ENCODE data around the gene CNTFR.
A peak's percentile ranks its signal among the peaks of the same experiment; 100 is the strongest.
"Not testable (repeated sequence)": the region's sequence is repeated elsewhere in the genome, so short reads cannot be mapped to it uniquely, and the experiment has no call there.

CNTFR gene

DNA sequence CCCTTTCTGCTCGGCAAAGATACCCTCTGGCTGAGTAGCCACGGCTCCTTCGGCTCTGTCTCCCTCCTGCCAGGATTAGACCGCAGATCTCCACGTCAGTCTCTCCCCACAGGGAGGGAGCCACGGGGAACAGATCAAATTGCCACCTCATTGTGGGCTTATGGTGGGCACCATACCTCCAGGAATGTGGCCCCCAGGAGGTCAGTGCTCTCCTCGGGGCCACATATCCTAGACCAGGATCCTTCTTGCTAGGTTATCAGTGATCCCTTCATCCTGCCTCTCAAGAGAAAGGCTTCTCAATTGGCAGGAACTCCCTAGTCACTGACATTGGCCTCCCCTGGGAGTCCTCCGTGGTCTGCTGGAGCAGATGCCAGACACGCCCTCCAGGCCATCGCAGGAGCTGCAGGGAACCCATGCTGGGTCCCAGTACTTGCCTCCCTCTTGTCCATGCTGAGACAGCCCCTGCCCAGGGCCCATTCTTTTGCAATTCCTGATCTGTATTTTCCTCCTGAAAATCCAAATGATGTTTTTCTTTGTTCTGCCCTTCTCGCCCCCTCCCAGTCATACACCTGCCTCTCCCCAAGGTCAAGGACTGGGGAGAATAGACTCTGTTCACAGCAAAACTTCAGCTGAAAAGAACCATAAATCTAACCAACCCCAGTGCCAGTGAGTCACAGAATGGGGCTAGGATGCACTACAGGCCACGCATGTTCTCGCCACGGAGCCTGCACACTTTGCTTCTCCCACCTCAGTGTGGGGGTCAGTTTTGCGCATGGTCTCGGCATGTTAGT, 35.1 kb downstream of the CNTFR start:
- DNase-seq, result no peak

DNA sequence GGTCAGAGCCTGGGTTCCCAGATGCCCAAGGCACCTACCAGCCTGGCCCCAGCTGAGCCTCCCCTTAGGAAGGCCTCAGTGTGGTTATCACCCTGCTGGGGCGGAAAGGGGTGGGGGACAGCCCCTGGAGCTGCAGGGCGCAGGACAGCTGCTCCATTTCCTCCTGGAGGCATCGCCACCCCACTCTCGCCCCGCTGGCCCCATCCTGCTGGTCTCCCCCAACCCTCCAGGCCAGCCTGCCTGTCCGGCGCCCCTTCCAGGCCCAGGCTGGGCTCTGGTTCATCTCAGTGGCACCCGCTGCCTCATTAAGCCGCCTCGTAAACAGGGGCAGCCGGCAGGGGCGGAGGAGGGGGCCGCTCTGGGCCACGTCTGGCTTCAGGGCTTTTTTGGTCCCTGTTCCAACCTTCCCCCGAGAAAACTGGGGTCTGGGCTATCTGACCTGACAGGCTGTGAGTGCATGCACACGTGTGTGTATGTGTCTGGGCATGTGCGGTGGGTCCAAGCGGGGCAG, 36.0 kb downstream of the CNTFR start:
- no peak for DNase-seq

DNA sequence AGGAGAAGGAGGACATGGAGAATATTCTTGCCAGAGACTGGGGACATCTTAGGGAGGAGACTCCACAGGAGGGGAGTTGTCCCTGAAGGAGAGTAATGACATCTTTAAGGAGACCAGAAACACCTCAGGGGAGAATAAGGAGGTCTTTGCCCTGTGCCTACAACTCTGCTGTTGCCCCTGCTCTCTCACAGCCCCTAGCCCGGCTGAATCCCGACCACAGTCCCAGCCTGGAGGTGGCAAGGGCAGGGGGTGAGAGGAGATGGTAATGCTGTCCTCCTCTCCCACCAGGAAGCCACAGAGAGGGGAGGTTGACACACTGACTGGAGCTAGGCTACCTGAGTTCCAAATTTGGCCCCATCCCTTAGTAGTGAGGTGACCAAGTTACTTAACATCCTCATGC, 36.5 kb downstream of the CNTFR start:
- DNase-seq, result no peak

DNA sequence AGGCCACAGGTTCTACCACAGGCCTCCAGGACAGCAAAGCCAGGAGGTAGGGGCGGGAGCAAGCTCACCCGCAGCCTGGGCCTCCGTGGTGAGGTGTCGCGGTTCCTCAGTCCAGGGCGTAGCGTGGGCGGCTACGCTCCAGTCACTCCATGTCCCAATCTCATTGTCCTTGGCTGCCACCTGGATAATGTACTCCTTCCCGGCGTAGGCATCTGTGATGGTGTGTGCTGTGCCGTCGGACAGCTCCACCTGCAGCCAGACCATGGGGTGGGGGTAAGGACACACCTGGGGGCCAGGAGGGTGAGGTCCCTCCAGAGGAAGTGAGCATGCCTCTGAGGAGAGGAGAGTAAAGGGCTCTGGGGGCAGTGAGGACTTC, 36.9 kb downstream of the CNTFR start:
- DNase-seq, result no peak

DNA sequence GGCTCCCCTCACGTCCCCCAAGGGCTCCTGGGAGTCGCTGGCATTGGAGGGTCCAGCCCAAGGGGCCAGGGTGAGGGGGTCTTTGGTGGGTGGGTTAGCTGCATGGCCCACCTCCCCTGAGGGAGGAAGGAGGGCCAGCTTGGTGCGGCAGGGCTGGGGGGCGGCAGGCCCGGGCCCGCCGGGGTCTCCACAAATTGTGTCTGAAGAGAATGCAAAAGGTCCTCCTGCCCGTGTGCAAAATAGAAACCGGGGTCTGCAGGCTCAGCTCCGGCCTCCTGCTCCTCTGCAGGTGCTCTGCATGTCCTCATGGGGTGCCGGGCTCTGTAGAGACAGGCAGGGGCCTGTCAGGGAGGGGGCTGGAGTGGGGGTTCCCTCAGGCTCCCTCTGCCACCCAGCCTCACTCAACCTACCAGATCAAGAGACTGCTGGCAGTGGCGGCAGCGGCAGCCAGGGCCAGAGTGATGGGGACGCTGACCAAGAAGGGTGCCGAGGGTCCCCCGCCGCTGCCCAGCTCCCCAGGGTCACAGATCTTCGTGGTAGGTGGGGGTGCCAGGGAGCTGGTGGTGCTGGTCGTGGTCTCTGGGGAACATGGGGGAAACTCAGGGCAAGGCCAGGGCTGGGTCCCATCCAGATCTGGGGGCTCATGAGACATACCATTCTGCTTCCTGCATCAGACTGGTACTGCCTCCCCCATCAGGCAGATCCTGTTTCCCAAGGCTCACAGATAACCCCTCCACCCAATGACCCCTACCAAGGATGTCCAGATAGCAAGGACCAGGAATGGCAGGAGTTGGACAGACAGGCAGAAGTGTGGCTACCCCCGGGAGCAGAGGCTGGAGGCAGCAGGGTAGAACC, 37.5 kb downstream of the CNTFR start:
- DNase-seq, result no peak

DNA sequence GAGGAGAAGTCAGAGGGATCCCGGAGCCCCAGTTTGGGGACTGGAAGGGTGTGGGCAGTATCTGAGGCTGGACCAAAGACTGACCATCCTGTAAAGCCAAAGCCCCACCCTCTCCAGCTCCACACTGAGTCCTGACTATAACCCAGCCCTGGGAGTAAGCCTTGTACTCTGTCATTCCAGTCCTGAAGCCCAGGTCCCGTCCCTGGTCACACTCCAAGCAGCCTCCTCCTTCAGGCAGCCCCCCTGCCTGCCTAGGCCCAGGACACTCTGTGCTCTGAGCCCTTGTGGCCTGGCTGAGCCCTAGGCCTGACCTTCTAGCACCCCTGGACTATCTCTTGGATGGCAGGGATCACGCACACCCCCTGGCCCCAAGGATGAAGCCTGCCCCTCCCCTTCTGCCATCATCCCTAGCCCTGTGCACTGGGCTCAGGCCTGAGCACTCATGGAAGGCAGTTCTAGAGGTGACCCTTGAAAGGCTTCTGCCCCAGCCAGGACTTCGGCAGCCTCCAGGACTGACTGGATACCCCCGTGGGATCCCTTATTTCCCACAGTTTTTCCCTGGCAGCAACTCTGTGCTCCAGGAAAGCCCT, 38.7 kb downstream of the CNTFR start:
- no peak for DNase-seq

DNA sequence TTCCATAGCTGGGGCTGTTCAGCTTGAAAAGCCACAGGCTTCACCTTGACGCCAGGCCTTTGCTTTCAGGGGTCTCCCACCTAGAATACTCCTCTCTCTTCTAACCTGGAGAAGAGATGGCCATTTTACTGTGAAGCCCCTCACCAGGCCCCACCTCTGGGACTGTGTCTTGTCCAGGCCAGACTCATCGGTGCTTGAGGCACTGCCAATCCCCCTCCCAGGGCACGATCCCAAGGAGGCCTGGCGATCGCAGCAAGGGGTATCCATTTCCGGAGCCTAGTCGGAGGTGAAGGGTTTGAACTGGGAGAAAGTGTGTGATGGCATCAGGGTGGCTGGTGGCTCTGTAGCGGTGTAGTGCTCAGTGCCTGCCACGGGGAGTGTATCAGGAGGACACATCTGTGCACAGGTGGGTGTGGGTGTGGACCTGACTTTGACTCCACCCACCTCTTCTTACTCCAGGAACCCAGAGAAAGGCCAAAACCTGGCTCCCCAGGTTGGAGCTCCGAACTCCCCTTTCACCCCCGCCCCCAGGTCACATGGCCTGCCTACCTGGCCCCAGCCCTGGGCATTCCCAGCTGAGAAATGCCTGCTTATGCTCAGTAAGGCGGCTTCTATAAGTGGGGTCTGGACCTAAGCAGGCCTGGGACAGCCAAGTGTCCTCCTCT, 39.4 kb downstream of the CNTFR start:
- no peak for DNase-seq

DNA sequence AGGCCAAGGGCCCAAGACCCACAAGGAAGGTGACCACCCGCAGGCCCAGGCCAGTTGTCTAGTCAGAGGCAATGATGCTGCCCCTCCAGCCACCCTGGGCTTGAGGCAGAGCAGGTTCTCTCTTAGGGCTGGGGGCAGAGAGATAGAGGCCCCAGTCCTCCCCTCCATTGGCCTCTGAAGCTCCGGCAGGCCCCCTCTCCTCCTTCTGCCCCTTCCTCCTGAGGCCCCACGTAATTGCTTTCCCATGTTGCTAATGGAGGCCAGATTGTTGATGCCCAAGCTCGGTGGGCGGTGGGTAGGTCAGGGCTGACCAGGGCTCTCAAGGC, 40.2 kb downstream of the CNTFR start:
- no peak for DNase-seq

DNA sequence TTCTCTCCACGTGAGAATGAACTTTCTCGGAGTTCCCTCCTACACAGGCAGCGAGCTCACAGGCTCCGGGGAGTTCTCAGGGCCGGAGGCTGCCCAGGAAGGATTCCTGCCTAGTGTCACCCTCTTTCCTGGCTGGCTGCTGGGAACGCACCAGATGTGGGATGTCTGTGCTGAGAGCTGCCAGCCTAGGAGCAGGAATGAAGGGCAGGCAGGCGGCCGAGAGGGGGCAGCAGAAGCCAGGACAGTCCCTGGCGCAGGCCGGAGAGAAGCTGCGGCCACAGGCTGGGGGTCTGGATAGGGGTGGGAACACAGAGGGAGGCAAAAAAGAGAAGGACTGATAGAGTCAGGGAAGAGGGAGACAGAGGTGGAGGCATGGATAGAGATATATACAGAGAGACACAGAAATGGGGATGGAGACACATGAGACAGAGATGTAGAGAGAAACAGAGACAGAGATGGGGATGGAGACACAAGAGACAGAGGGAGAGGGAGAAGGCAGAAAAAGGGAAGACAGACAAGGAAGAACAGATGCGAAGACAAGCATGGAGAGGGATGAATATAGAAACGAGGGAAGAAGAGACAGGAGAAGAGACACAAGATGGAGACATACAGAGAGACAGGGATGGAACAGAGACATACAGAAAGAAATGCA, 41.4 kb downstream of the CNTFR start:
- no peak for DNase-seq

DNA sequence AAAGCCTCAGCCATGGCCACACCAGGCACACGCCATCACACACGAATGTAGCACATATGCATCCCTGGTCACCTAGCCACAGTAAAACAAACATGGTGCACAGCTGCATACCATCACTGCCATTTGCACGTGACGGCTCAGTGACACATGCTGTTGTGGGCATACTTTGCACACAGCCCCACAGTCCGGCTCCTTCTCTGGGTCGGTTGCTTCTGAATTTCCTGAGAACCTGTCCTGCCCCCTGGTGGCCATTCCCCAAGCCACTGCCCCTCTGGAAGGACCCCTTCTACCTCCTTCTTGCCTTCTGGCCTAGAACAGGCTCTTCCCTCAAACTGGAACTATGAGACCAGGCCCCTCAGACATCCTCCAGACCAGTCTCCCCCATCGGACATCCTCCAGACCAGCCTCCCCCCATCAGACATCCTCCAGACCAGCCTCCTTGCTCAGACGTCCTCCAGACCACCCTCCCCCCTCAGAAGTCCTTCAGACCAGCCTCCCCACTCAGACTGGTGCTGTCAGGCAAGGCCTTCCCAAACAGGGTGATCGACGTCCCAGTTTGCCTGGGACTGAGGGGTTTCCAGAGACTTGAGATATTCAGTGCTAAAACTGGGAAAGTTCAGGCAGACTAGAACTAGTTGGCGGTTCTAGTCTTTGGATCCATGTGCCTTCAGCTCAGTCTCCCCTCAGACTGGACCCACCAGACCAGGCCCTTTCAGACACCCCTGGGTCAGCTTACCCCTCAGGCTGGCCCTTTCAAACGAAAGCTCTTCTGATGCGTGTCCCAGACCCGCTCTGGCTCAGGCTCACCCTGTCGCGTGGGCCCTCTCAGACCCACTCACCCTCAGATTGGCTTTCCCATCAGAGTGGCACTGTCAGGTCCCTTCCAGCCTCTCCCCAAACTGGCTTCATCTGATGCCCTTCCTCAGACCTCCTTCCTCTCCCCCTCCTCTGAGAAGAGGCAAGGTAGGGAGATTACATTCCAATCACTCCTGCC, 42.4 kb downstream of the CNTFR start:
- DNase-seq, result peak; percentile 8 to 37

DNA sequence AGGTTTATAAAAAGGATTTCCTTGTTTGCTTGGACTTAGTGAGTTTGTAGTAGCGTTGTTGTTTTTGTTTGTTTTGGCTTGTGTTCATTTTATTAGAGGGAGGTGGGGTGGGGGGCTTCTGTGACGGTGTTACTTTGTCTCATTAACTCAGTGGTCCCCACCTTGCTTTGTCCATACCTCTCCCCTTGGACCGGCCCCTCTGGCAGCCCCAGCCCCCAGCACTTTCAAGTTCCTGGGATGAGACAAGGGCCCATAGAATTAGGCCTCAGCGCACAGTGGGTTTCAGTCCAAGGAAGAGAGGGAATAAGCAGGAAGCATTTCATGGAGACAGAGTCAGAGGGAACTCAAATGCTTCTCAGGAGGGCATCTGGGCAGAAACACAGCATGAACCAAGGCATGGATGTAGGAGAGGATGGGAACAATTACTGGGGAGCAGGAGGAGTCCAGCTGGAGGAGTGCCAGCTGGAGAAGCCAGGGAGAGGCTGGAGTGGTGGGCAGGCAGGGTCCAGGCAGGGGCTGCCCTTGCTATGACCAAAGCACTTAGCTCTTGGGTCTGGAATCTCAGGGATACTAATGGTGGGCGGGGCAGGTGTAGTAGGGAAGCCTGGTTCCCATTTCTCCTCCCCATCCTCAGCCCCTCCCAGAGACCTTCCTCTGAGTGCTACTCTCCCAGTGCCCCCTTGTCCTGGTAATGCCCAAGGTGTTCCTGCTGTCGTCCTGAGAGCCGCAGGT, 43.3 kb downstream of the CNTFR start:
- no peak for DNase-seq

DNA sequence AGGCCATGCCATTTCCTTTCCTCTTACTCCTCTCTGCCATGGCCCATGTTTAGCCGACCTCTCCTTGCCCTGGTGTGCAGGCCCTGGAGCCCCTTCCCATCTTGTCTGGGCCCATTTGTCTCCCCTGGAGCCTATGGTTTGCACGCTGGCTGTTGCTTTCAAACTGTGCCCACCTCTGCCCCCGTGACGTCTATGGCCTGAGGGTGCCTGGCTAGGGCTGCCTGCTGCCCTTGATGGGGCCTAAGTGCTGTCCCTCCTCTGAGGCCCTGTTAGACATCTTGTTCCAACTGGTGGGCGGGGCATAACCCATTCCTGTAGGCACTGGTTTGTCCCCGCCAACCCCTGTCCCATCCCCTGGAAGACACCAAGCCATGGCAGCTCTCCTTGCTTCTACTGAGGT, 44.0 kb downstream of the CNTFR start:
- DNase-seq, result no peak

DNA sequence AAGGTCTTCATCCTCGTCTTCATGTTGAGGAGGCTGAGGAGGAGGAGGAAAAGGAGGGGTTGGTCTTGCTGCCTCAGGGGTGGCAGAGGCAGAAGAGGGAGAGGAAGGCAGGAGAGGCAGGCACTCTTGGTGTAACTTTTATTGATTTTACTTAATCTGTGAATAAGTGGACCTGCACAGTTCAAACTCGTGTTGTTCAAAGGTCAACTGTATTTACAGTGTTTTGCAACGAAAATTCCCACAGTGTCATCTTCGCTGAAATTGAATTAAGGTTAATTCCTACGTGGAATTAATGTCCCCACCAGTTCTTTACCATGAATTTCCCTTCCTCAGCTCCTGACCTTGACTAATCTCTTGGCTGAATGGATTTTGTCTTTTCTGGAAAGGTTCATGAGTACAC, 45.5 kb downstream of the CNTFR start:
- DNase-seq, result no peak

DNA sequence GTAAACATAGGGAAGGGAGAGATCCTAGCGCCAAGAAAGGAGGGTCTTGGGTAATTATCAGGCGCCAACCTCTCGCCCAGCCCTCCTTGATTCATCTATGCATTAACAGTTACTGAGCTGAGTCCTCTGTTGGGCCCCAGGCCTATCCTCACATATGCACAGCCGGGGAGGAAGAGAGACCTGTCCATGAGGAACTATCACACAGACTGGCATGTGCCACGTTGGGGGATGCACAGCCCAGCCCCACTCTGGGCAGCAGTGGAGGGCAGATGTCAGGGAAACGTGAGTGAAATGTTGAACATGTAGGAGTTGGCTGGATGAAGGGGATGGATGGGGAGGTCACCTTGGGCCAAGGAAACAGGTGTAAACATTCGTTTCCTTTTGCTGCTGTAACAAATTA, 48.0 kb downstream of the CNTFR start:
- no peak for DNase-seq

DNA sequence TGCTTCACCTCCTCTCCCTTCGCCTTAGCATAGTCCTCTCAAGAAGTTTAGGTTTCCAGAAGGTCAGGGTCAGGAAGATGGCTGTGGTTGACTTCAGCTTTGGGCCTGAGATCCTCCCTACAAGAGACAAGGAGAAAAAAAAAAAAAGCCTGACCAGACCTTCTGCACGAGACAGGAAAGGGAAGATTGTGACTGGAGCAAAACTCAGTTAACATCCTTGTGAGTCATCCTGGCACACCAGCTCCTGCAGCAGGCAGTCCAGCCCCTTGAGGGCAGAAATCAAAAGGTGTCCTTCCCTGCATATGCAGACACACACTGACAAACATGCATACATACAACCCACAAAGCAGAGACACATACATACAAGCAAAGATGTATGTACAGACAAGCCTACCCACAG, 48.7 kb downstream of the CNTFR start:
- no peak for DNase-seq

DNA sequence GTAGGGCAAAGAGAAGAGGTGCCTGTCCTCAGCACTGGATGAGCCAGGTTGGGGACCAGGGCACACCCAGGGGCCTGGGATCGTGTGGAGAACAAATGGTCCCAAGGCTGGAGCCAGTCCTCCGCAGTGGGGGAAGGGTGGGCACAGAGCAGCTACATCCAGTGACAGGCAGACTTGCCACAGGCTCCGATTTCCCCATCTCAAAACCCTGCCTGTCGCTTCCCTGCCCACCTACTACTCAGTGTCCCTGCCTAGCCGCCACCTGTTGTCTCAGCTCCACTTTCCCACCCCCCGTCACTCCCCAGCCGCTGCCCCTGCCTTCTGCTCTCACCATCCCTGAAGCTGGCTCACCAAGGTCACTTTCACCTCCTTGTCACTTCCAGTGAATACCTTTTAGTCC, 52.8 kb downstream of the CNTFR start:
- no peak for DNase-seq

DNA sequence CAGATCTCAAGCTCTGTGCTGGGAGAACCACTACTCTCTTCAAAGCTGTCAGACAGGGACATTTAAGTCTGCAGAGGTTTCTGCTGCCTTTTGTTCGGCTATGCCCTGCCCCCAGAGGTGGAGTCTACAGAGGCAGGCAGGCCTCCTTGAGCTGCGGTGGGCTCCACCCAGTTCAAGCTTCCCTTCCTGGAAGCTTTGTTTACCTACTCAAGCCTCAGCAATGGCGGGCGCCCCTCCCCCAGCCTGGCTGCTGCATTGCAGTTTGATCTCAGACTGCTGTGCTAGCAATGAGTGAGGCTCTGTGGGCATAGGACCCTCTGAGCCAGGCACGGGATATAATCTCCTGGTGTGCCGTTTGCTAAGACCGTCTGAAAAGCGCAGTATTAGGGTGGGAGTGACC, 57.5 kb downstream of the CNTFR start:
- not testable (repeated sequence) for DNase-seq

DNA sequence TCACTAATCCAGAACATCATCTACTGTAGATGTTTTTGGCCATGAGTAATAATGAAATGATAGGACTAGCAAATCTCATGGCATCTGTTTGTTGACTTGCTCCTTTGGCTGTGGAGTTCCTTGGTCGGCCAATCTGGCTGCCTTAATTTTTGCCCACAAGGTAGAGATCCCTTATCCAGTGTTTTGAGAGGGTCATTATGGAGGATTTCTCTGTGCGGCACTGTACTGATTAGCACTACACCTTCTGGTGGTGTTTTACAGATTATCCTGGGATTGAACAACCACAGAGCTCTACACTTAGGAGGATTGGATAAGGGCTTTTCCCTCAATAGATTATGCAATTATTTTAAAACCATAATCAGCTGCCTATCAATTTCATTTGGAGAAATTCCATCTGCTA, 63.5 kb downstream of the CNTFR start:
- no peak for DNase-seq

DNA sequence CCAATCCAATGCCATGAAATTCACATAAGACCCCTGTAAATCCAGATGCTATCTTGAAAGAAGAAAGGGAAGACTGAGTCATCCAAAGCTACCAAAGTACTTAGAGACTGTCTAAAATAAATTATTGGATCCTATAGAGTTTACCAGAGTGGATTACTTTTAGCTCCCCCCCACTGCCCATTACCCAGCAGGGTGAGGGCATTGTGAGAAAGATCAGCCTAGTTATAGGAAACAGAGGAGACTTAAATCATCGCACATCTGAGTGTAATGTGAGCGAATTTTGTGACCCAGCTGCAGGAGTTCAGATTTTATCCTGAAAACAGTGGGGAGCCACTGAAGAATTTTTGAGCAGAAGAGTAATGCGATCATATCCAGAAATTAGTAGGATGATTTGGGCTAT, 65.2 kb downstream of the CNTFR start:
- DNase-seq, result no peak

DNA sequence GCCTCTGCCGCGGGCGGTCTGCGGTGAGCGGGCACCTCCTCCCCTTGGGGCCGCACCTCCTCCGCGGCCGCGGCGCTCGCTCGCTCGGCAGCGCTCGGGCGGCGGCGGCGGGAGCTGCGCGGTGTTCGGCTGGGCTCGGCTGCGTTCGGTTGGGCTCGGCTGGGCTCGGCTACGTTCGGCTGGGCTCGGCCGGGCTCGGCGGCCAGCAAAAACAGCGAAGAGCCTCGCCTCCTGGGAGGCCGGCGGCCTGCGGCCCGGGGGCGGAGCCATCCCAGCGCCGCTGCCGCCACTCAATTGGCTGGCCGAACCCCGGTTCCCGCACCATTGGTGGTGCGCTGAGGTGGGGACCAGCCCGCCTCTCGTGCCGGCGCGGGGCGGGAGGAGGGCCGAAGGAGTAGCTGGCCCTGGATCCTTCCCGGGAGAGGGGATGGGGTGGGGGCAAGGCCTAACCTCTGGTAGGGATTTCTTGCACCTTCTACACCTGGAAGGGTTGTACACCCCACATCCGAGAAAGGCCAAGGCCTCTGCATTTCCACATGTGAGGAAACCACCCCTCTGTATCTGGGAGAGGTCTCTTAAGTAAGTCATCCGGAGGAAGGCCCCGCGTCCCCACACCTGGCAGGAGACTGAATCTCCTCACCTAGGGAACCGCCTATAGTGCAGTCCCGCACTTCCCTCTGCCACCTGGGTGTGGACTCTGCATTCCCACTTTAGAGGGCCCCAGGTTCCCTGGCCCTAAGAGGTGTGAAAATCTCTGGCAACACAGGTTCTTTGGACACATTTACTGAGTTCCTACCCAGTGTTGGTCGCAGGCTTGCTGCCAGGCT, 66.3 kb downstream of the CNTFR start, which contains the start of gene ENHO:
Gene ENHO, minus strand, starts transcription at position 20 of the 827 bp plus-strand sequence. CDS start 1,295 bp downstream, outside the sequence.
- DNase-seq, result peak; percentile 56 to 71

All from bone marrow (tissue), 2 donors.